ENCODE results near the gene GPR35.
"Not testable (repeated sequence)": the region's sequence is repeated elsewhere in the genome, so short reads cannot be mapped to it uniquely, and the experiment has no call there.

GPR35 gene

GRCh38 chr2:240640939-240641338 lies 15.7 kb downstream of the GPR35 start:
- no peak for DNase-seq

- DNase-seq, result no peak
These were observed 17.0 kb downstream of the GPR35 start for GRCh38 chr2:240642061-240642805.

GRCh38 chr2:240642806-240643092 lies 17.5 kb downstream of the GPR35 start:
- no peak for DNase-seq

GRCh38 chr2:240643093-240643810 lies 18.0 kb downstream of the GPR35 start:
- DNase-seq, result no peak

GRCh38 chr2:240643811-240644150 lies 18.5 kb downstream of the GPR35 start:
- no peak for DNase-seq

- DNase-seq, result no peak
These were observed 18.9 kb downstream of the GPR35 start for GRCh38 chr2:240644171-240644651.

- no peak for DNase-seq
These were observed 19.6 kb downstream of the GPR35 start for GRCh38 chr2:240644859-240645301.

GRCh38 chr2:240645346-240645745 lies 20.1 kb downstream of the GPR35 start:
- DNase-seq, result no peak

GRCh38 chr2:240645801-240646175 lies 20.5 kb downstream of the GPR35 start:
- DNase-seq, result no peak

- no peak for DNase-seq
These were observed 21.1 kb downstream of the GPR35 start for GRCh38 chr2:240646176-240646899.

- DNase-seq, result no peak
These were observed 21.7 kb downstream of the GPR35 start for GRCh38 chr2:240646900-240647502.

GRCh38 chr2:240647503-240648154 lies 22.3 kb downstream of the GPR35 start:
- no peak for DNase-seq

GRCh38 chr2:240648155-240648649 lies 22.9 kb downstream of the GPR35 start:
- DNase-seq, result no peak

- DNase-seq, result no peak
These were observed 23.5 kb downstream of the GPR35 start for GRCh38 chr2:240648650-240649275.

GRCh38 chr2:240649331-240649730 lies 24.1 kb downstream of the GPR35 start:
- no peak for DNase-seq

- DNase-seq, result no peak
These were observed 25.1 kb downstream of the GPR35 start for GRCh38 chr2:240650254-240650965.

GRCh38 chr2:240651185-240651584 lies 25.9 kb downstream of the GPR35 start:
- DNase-seq, result no peak

- DNase-seq, result peak; percentile 52
These were observed 30.9 kb downstream of the GPR35 start for GRCh38 chr2:240655931-240656886.

GRCh38 chr2:240659883-240660282 lies 34.6 kb downstream of the GPR35 start:
- not testable (repeated sequence) for DNase-seq

- no peak for DNase-seq
These were observed 37.4 kb downstream of the GPR35 start for GRCh38 chr2:240662681-240663080.
